Measurements from ENCODE around the gene SH2D4B. TPM values are rescaled to one million over a fixed set of nuclear protein-coding genes. Genes with fewer than 3 reads are reported as not detected.

Gene SH2D4B
- total and polyA plus RNA-seq, 2 of the 13 experiments (the other 11 are each of a cell fraction or from before 2014, with no cell fraction given) = not detected

DNA sequence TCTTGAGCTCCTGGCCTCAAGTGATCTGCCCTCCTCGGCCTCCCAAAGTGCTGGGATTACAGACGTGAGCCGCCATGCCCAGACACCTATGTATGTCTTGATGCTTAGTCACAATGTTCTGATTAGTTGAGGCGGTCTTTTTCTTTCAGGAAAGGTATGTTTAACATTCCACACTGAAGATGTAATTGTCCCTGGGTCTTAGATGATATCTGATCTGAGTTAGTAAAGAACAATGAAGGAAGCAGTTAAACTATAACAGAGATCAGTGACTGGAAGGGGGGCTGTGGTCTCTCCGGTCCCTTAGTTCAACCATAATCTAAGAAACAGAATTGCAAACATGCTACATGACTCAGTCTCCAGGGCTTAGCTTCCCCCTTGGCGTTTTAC lies 31.5 kb upstream of the SH2D4B start (continued):
- TF ChIP-seq, protein P1, sequence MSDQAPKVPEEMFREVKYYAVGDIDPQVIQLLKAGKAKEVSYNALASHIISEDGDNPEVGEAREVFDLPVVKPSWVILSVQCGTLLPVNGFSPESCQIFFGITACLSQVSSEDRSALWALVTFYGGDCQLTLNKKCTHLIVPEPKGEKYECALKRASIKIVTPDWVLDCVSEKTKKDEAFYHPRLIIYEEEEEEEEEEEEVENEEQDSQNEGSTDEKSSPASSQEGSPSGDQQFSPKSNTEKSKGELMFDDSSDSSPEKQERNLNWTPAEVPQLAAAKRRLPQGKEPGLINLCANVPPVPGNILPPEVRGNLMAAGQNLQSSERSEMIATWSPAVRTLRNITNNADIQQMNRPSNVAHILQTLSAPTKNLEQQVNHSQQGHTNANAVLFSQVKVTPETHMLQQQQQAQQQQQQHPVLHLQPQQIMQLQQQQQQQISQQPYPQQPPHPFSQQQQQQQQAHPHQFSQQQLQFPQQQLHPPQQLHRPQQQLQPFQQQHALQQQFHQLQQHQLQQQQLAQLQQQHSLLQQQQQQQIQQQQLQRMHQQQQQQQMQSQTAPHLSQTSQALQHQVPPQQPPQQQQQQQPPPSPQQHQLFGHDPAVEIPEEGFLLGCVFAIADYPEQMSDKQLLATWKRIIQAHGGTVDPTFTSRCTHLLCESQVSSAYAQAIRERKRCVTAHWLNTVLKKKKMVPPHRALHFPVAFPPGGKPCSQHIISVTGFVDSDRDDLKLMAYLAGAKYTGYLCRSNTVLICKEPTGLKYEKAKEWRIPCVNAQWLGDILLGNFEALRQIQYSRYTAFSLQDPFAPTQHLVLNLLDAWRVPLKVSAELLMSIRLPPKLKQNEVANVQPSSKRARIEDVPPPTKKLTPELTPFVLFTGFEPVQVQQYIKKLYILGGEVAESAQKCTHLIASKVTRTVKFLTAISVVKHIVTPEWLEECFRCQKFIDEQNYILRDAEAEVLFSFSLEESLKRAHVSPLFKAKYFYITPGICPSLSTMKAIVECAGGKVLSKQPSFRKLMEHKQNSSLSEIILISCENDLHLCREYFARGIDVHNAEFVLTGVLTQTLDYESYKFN (CRISPR knock-in tag; conservative IDR thresholded peaks at IDR 0.05) = peak; percentile 51
- TF ChIP-seq RFX5 (IDR thresholded peaks at IDR 0.05; ENCODE audit: low read depth, low read length) (no peak), BRCA1 (CRISPR knock-in tag; IDR thresholded peaks at IDR 0.05) (no peak), TCF7 (IDR thresholded peaks at IDR 0.05; ENCODE audit: low read depth) (peak; percentile 54; the same call in 1 of the 2 replicates), ZFP41 (CRISPR knock-in tag; IDR thresholded peaks at IDR 0.05; ENCODE audit: borderline replicate concordance) (no peak), ZNF772 (CRISPR knock-in tag; IDR thresholded peaks at IDR 0.05) (no peak), GATAD2A (CRISPR knock-in tag; IDR thresholded peaks at IDR 0.05) (peak; percentile 59), YEATS4 (CRISPR knock-in tag; IDR thresholded peaks at IDR 0.05; ENCODE audit: borderline replicate concordance) (no peak), TEAD3 (CRISPR knock-in tag; optimal IDR thresholded peaks at IDR 0.05; ENCODE audit: borderline replicate concordance) (peak; percentile 63), SOX5 (CRISPR knock-in tag; IDR thresholded peaks at IDR 0.05; ENCODE audit: borderline replicate concordance) (peak; percentile 91), PRMT3 (CRISPR knock-in tag; IDR thresholded peaks at IDR 0.05; ENCODE audit: borderline replicate concordance, low read depth) (no peak), ZFP82 (CRISPR knock-in tag; IDR thresholded peaks at IDR 0.05; ENCODE audit: borderline replicate concordance) (0 out of 2 replicates have a peak, but pooled peaks have one; percentile 1), RCOR2 (CRISPR knock-in tag; IDR thresholded peaks at IDR 0.05) (0 out of 2 replicates have a peak, but pooled peaks have one; percentile 16), STAT5B (CRISPR knock-in tag; IDR thresholded peaks at IDR 0.05) (no peak), ZNF678 (CRISPR knock-in tag; IDR thresholded peaks at IDR 0.05) (no peak), KDM6A (CRISPR knock-in tag; IDR thresholded peaks at IDR 0.05; ENCODE audit: low read depth) (no peak)
- TF ChIP-seq, protein P2, sequence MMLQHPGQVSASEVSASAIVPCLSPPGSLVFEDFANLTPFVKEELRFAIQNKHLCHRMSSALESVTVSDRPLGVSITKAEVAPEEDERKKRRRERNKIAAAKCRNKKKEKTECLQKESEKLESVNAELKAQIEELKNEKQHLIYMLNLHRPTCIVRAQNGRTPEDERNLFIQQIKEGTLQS (CRISPR knock-in tag; IDR thresholded peaks at IDR 0.05) = peak; percentile 38; the same call in 1 of the 2 replicates
- TF ChIP-seq, protein P3, sequence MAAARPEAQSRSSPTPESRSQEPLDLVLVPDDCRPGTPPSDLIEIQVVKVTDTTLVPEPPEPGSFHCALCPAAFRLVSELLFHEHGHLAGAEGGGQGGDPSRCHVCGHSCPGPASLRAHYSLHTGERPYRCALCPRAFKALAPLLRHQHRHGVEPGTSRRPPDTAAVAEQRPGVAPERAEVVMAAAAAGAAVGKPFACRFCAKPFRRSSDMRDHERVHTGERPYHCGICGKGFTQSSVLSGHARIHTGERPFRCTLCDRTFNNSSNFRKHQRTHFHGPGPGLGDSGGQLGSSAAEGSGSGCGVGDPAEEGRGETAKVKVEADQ (CRISPR knock-in tag; IDR thresholded peaks at IDR 0.05; ENCODE audit: borderline replicate concordance) = 0 out of 2 replicates have a peak, but pooled peaks have one; percentile 9
- TF ChIP-seq, protein P4, sequence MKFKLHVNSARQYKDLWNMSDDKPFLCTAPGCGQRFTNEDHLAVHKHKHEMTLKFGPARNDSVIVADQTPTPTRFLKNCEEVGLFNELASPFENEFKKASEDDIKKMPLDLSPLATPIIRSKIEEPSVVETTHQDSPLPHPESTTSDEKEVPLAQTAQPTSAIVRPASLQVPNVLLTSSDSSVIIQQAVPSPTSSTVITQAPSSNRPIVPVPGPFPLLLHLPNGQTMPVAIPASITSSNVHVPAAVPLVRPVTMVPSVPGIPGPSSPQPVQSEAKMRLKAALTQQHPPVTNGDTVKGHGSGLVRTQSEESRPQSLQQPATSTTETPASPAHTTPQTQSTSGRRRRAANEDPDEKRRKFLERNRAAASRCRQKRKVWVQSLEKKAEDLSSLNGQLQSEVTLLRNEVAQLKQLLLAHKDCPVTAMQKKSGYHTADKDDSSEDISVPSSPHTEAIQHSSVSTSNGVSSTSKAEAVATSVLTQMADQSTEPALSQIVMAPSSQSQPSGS (CRISPR knock-in tag; IDR thresholded peaks at IDR 0.05) = peak; percentile 37; the same call in 1 of the 2 replicates
- TF ChIP-seq, protein P5, sequence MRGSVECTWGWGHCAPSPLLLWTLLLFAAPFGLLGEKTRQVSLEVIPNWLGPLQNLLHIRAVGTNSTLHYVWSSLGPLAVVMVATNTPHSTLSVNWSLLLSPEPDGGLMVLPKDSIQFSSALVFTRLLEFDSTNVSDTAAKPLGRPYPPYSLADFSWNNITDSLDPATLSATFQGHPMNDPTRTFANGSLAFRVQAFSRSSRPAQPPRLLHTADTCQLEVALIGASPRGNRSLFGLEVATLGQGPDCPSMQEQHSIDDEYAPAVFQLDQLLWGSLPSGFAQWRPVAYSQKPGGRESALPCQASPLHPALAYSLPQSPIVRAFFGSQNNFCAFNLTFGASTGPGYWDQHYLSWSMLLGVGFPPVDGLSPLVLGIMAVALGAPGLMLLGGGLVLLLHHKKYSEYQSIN (CRISPR knock-in tag; IDR thresholded peaks at IDR 0.05; ENCODE audit: borderline replicate concordance) = no peak
- TF ChIP-seq, protein P6, sequence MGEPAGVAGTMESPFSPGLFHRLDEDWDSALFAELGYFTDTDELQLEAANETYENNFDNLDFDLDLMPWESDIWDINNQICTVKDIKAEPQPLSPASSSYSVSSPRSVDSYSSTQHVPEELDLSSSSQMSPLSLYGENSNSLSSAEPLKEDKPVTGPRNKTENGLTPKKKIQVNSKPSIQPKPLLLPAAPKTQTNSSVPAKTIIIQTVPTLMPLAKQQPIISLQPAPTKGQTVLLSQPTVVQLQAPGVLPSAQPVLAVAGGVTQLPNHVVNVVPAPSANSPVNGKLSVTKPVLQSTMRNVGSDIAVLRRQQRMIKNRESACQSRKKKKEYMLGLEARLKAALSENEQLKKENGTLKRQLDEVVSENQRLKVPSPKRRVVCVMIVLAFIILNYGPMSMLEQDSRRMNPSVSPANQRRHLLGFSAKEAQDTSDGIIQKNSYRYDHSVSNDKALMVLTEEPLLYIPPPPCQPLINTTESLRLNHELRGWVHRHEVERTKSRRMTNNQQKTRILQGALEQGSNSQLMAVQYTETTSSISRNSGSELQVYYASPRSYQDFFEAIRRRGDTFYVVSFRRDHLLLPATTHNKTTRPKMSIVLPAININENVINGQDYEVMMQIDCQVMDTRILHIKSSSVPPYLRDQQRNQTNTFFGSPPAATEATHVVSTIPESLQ (CRISPR knock-in tag; conservative IDR thresholded peaks at IDR 0.05) = no peak

Measured in HepG2 (cell line).